ENCODE results near the gene LAMTOR1. TPM values are rescaled to one million over a fixed set of nuclear protein-coding genes. Genes with fewer than 3 reads are reported as not detected.

The LAMTOR1 gene
- total RNA-seq, 4 donors from 2014 or later, result 86.6 to 132 (median 88.1) TPM

GRCh38 chr11:72111300-72112142, 8.4 kb upstream of the LAMTOR1 start:
- DNase-seq, result no peak
- Histone ChIP-seq H3K36me3 (peaks cover 0 to 10% (median 0%) of the 10 kb centered on the region in 3 donors), H3K4me1 (peaks cover 0 to 15% (median 3%) of the 10 kb centered on the region in 4 donors), H3K27ac (peak overlapping the region; percentile 92 to 99 (median 96)), H3K27me3 (no peaks in the 10 kb centered on the region), H3K9me3 (no peaks in the 10 kb centered on the region), H3K4me3 (peak overlapping the region; percentile 61 to 83 (median 71))
- no peak for TF ChIP-seq POLR2A (IDR thresholded peaks at IDR 0.05)
- TF ChIP-seq, protein P1, sequence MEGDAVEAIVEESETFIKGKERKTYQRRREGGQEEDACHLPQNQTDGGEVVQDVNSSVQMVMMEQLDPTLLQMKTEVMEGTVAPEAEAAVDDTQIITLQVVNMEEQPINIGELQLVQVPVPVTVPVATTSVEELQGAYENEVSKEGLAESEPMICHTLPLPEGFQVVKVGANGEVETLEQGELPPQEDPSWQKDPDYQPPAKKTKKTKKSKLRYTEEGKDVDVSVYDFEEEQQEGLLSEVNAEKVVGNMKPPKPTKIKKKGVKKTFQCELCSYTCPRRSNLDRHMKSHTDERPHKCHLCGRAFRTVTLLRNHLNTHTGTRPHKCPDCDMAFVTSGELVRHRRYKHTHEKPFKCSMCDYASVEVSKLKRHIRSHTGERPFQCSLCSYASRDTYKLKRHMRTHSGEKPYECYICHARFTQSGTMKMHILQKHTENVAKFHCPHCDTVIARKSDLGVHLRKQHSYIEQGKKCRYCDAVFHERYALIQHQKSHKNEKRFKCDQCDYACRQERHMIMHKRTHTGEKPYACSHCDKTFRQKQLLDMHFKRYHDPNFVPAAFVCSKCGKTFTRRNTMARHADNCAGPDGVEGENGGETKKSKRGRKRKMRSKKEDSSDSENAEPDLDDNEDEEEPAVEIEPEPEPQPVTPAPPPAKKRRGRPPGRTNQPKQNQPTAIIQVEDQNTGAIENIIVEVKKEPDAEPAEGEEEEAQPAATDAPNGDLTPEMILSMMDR (IDR thresholded peaks at IDR 0.05), result no peak

GRCh38 chr11:72105888-72106287, 2.8 kb upstream of the LAMTOR1 start, which contains the start of gene TOMT:
TOMT (plus strand) TSS chr11:72105924; CDS start chr11:72105952, 28 bp downstream.
- H3K9me3 ChIP-seq, result no peaks in the 10 kb centered on the region
- H3K27ac ChIP-seq, result no peak within 1 kb of the TSS
- peaks cover 0 to 10% (median 0%) of the 10 kb centered on the region in 3 donors for H3K36me3 ChIP-seq
- no peaks in the 10 kb centered on the region for H3K27me3 ChIP-seq
- peaks cover 0 to 24% (median 8%) of the 10 kb centered on the region in 4 donors for H3K4me1 ChIP-seq
- no peak for DNase-seq
- TF ChIP-seq POLR2A (IDR thresholded peaks at IDR 0.05), result no peak
- TF ChIP-seq, protein P1 (IDR thresholded peaks at IDR 0.05), result no peak
- H3K4me3 ChIP-seq, result no peak within 1 kb of the TSS

GRCh38 chr11:72103754-72104167, 664 bp upstream of the LAMTOR1 start:
- peak in 1 of 3 donors; percentile 16 for DNase-seq
- peaks cover 0 to 6% (median 0%) of the 10 kb centered on the region in 3 donors for H3K36me3 ChIP-seq
- peak overlapping the region; percentile 88 to 99 (median 92) for H3K27ac ChIP-seq
- H3K9me3 ChIP-seq, result no peaks in the 10 kb centered on the region
- no peak for TF ChIP-seq POLR2A (IDR thresholded peaks at IDR 0.05)
- TF ChIP-seq, protein P1 (IDR thresholded peaks at IDR 0.05), result peak in 1 of 6 experiments; percentile 6
- H3K4me1 ChIP-seq, result peaks cover 0 to 30% (median 8%) of the 10 kb centered on the region in 4 donors
- no peaks in the 10 kb centered on the region for H3K27me3 ChIP-seq
- H3K4me3 ChIP-seq, result peak overlapping the region; percentile 73 to 95 (median 82)

DNA sequence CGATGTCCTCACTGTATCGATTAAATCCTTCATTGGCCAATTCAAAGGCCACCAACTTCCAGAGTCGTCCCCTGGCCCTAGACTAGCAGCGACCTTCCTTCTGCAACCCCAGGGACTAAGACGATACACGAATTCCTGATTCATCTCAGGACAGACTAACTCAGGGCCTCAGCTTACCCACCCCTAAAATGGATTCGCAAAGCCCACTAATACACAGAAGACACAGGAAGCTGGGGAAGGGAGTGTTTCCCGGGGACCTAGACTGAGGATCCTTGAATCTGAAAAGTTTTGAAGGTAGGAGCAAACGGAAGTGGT, 509 bp downstream of the LAMTOR1 start:
- Histone ChIP-seq H3K36me3 (peaks cover 0 to 18% (median 0%) of the 10 kb centered on the region in 3 donors), H3K4me1 (peaks cover 0 to 30% (median 8%) of the 10 kb centered on the region in 4 donors), H3K27ac (peak overlapping the region; percentile 88 to 99 (median 92)), H3K9me3 (no peaks in the 10 kb centered on the region), H3K4me3 (peak overlapping the region; percentile 73 to 95 (median 82)), H3K27me3 (no peaks in the 10 kb centered on the region)
- DNase-seq, result no peak
- TF ChIP-seq POLR2A (IDR thresholded peaks at IDR 0.05), result no peak
- TF ChIP-seq, protein P1 (IDR thresholded peaks at IDR 0.05), result no peak

- peak overlapping the region; percentile 88 to 99 (median 92) for H3K27ac ChIP-seq
- H3K36me3 ChIP-seq, result peaks cover 0 to 22% (median 0%) of the 10 kb centered on the region in 3 donors
- H3K4me1 ChIP-seq, result peaks cover 0 to 30% (median 8%) of the 10 kb centered on the region in 4 donors
- no peak for DNase-seq
- no peaks in the 10 kb centered on the region for H3K27me3 ChIP-seq
- no peaks in the 10 kb centered on the region for H3K9me3 ChIP-seq
- TF ChIP-seq, protein P1 (IDR thresholded peaks at IDR 0.05), result no peak
- TF ChIP-seq POLR2A (IDR thresholded peaks at IDR 0.05), result no peak
- H3K4me3 ChIP-seq, result peak overlapping the region; percentile 73 to 95 (median 82)
Observed at GRCh38 chr11:72102162-72102561, 935 bp downstream of the LAMTOR1 start.

All from Peyer's patch (tissue), 4 donors.